HG03520 (cell line): ENCODE data around the gene GCFC2.
A peak's percentile ranks its signal among the peaks of the same experiment; 100 is the strongest.
"Not testable (repeated sequence)": the region's sequence is repeated elsewhere in the genome, so short reads cannot be mapped to it uniquely, and the experiment has no call there.

Source experiments
- ATAC-seq: cut with Tn5 transposase; IDR thresholded peaks from one replicate; pipeline ENCODE4 v1.9.1; 2021; ENCODE audit warnings: mild to moderate bottlenecking, moderate library complexity; ENCODE audit not compliant: unreplicated experiment

GCFC2 gene

DNA sequence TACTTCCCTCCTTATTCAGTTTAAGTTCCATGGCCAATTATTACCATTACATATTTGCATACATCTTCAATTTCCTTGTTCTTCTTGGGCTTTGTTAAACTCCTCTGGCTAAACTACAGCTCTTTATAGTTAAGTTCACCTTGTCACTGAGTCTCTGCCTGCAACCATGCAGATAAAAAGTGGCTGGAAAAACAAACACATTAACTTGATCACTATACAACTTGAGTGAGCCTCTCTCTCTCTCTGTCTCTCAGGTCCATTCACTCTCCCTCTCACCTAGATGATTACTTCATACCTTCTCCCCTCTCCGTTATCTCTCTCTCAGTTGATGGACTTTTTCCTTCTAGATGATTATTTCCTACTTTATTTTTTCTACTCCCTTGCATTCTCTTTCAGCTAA, 30.3 kb downstream of the GCFC2 start:
- no peak for ATAC-seq

DNA sequence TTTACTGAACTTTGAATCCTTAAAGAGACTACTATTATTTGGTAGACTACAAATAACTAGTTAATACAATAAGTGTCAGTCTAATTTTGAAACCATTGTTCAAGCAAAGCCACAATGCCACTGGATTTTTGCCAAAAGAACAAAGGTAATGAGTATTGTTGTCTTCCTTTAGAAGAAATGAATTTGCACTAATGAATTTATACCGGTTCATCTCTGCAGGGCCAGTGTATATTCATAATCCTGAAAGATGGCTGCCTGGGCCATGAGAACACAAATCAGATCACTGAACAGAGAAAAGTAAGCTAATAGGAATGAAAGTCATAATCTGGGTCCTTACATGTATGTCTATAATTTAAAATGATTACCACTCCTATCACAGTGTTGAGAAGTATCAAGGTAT, 31.2 kb downstream of the GCFC2 start:
- no peak for ATAC-seq

DNA sequence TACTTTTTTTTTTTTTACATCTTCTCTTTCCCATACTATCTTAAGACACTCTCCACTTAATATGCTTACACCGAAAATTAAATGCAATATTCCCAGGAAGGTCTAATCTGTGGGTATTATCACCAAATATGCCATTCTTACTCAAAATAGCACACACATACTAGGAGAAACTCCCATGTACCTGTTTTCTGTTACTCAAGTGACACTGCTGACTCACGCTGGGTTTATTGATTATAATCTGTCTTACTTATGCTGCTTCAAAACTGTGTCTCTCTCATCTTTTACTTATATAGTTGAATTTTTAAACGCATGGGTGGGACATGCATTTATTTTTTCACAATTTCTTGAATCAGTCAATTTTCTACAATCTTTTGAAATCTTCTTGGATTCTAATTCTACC, 34.3 kb downstream of the GCFC2 start:
- no peak for ATAC-seq

DNA sequence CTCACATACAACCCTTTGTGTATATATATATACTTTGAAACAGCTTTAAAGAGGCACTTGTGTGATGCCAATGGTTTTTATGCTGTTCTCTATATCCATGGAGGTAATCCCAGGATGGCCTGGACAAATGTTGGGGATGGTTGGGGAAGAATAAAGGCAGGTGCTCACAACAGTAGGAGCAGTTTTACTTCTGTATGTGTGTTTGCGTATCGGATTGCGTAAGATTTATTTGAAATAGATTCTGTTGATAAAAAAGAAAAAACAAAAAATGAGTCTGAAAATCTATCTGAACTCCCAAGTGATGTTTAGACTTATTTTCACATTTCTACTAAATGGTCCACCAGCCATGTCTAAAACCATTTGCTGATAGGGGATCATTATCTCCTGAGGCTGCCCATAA, 34.8 kb downstream of the GCFC2 start:
- no peak for ATAC-seq

DNA sequence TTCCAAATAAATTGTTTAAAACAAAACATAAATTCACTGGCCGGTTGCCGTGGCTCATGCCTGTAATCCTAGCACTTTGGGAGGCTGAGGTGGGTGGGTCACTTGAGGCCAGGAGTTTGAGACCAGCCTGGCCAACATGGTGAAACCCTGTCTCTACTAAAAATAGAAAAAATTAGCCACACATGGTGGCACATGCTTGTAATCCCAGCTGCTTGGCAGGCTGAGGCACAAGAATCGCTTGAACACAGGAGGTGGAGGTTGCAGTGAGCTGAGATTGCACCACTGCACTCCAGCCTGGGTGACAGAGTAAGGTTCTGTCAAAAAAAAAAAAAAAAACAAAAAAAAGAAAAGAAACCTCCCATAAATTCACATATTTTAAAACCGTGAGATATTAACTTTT, 35.3 kb downstream of the GCFC2 start:
- not testable (repeated sequence) for ATAC-seq

DNA sequence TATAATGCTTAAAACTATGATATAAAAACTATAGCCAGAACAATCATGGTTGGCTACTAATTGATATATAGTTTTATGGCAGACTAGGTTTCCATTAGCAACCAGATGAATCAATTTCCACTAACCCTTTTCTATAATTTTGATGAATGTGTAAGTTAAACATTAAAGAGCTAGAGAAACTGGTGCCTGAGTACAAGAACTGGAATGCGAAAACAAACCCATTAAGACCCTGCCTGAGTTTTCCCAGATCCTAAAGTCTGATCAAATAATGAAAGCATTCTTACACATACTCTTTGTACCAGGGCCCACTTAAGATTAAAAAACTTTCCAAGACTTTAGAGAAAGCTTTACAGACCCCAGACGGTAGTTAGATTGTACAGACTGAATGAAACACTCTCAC, 42.8 kb downstream of the GCFC2 start:
- ATAC-seq, result no peak

DNA sequence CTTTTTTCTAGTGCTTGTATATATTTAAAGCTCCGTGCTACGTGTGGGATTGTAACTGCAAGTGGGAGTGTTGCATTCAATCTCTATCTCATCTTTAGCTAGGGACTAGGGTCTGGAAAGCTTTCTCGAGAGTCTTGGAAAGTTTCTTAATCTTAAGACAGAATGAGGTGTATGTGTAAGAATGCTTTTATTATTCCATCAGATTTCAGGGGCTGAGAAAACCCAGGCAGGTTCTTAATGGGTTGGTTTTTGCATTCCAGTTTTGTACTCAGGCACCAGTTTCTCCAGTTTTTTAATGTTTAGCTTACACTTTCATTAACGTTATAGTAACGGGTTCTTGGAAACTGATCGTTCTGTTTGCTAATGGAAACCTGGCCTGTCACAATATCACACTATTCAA, 43.8 kb downstream of the GCFC2 start:
- ATAC-seq, result no peak

DNA sequence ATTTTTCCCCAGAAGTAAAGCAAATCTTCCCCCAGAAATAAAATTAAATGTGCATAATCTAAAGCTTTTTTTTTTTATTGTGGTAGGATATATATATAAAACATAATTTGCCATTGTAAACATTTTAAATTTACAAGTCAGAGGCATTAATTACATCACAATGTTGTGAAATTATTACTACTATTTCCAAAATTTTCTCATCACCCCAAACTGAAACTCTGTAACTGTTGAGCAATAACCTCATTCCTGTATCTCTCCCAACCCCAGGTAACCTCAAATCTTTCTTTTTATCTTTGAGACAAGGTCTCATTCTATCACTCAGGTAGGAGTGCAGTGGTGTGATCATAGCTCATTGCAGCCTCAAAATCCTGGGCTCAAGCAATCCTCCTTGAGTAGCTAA, 52.9 kb downstream of the GCFC2 start:
- no peak for ATAC-seq

DNA sequence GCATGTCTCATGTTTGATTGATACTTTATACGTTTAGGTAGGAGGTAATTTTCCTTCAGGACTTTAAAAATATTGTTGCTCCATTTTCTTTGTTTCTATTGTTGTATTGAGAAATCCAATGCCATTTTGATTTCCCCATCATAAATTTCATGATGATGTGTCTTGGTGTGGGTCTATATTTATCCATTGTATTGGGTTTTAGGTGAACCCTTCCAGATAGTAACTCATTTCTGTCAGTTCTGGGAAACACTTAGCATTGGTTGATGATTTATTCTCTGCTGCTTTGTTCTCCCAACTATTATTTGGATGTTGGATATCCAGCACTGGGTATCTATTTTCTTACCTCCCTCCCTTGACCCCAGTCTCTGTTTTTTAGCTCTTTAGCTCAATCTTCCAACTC, 54.2 kb downstream of the GCFC2 start:
- no peak for ATAC-seq

DNA sequence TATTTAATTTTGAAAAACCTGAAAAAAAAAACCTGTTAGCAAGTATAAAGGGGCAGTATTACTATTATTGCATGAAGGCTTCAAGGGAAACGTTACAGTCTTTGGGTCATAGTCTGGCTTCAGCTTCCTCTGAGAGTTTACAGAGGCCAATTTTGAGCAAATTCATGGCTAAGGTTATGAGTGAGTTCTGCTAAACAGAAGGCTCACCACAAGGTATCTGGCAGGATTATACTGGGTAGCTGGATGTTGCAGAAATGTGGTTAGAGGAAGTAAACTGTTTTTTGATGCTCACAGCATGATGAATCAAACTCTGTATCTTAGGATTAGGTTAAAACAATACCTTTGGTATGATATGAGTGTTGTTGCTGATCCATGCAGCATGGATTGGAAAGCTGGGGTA, 54.9 kb downstream of the GCFC2 start:
- no peak for ATAC-seq

DNA sequence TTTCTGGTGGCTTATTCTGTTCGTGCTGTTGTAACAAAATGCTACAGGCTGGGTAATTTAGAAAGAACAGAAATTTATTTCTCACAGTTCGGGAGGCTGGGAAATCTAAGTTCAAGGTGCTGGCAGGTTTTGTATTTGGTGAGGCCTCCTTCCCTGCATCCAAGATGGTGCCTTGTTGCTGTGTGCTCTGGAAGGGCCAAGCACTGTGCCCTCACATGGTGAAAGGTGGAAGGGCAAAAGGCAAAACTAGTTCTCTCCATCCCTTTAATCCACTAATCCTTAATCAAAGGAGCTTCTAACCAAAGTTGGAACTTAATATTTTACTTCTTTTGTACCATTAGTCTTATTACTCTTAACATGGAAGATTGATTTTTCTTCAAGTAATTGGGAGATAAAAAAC, 56.7 kb downstream of the GCFC2 start:
- no peak for ATAC-seq

DNA sequence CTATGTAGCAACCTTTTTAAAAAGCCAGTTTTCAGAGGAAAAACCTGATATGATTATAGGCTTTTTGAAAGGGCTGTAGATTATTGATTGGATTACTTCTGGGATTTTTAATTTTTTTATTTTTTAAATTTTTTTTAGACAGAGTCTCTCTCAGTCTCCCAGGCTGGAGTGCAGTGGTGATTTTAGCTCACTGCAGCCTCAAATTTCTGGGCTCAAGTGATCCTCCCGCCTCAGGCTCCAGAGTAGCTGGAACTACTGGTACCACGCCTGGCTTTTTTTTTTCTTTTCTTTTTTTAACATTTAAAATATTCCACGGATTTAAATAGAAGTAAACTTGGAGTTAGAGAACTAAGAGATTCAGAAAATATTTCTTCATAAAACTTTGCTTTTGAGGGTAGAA, 62.9 kb downstream of the GCFC2 start:
- ATAC-seq, result no peak

DNA sequence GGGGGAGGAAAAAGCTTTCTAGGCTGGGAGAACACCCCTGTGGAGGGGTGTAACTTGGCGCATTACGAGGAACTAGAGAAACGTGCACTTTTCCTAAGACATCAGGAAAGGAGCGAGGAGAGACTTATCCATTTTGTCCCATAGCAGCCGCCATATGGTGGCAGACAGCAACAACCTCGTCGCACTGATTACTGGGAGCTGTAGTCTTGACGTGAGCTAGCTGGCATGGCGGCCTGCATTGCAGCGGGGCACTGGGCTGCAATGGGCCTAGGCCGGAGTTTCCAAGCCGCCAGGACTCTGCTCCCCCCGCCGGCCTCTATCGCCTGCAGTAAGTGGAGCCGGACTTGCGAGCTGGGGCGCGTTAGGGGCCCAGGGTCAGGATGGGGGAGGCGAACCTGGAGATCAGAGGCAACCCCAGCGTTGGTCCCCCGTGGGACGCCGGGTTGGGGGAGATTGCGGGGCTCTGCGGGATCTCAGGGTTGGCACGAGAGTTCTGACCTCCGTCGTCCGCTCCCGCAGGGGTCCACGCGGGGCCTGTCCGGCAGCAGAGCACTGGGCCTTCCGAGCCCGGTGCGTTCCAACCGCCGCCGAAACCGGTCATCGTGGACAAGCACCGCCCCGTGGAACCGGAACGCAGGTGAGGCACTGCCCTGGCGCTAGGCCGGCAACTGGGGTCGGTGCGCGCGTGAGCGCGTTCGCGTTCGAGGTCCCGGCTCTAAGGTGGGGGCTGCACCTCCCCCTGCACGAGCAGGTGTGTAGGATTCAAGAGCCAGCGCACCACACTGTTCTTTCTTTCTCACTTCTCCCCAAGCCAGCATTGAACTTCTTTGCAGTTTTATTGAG, 63.9 kb downstream of the GCFC2 start, which contains the start of gene MRPL19:
Gene MRPL19 (plus strand): TSS at position 201 of the 843 bp plus-strand sequence. CDS start 25 bp downstream, at position 226.
- peak; percentile 91 for ATAC-seq

DNA sequence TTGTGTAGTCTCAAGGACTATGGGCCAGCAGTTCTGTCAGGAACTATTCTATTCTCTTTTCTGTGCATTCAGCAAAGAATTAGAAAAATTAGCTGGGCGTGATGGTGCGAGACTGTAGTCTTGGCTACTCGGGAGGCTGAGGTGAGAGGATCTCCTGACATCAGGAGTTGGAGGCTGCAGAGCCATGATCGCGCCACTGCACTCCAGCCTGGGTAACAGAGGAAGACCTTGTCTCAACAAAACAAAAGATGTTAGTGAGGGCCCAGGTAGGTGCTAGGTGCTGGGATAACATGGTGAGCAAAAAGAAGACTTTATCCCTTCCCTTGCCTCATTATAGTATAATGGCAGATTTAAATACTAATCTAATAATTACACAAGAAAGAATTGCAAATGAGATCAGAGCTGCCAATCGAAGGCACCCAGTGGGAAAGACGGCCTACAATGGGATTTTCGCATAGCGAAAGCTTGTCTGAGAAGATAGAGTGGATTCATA, 64.6 kb downstream of the GCFC2 start:
- peak; percentile 10 for ATAC-seq

DNA sequence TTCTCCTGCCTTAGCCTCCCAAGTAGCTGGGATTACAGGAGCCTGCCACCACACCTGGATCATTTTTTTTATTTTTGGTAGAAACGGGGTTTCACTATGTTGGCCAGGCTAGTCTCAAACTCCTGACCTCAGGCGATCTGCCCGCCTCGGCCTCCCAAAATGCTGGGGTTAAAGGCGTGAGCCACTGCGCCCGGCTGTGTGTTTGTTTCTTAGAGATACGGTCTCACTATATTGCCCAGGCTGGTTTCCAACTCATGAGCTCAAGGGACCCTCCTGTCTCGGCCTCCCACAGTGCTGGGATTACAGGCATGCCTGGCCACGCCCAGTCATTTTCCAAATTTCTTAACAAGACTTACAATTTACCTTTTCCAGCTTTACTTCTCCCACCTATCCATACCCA, 65.1 kb downstream of the GCFC2 start:
- no peak for ATAC-seq

DNA sequence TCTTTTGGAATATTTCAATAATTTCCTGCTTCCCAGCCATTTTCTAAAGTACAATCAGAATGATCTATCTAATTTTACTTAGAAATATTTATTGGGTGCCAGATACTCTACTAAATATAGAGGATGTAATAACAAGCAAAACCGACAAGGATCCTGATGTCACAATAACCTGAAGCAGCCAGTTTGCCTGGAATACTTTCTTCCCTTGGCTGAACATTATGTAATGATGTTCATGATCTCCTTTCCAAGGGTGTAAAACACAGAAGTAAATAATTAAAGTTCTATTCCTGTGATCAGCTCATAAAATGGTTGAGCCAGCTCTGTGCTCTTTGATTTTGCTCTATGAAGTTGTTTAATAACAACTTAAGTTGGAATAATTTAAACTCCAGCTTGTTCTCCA, 66.7 kb downstream of the GCFC2 start:
- no peak for ATAC-seq

DNA sequence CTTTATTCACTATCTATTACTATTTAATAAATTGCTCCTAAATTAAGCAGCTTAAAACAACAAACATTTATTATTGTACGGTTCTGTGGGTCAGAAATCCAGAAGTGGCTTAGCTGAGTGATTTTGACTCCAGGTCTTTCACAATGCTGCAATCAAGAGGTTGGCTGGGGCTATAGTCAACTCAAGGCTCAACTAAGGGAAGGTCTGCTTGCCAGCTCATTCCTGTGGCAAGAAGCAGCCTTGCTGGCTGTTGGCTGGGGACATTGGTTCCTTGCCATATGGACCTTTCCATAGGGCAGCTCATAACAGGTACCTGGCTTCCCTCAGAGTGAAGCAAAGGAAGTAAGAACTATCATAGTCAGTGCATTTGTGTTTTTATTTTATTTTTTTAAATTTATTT, 69.1 kb downstream of the GCFC2 start:
- ATAC-seq, result no peak

DNA sequence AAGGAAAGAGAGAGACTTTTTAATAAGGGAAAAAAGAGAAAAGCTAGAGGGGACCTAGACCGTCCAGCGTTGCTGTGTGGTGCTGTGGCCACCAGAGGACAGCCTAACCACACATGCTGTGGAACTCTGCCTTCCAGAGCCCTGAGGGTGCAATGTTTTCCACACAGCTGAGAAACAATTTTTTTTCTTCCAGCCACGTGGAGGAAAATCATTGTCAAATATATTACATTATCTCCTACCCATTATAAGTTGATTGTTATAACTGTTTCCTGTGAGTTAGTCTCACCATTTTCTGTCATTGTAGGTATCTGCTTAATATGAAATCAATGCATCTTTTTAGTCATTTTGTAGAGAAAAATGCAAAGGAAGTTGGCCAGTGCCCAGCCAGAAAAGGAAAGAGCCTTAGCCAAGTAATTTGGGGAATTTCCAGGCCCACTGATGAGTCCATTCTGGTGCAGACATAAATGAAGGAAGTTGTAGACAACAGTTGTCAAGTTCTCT, 70.0 kb downstream of the GCFC2 start:
- ATAC-seq, result peak; percentile 96

DNA sequence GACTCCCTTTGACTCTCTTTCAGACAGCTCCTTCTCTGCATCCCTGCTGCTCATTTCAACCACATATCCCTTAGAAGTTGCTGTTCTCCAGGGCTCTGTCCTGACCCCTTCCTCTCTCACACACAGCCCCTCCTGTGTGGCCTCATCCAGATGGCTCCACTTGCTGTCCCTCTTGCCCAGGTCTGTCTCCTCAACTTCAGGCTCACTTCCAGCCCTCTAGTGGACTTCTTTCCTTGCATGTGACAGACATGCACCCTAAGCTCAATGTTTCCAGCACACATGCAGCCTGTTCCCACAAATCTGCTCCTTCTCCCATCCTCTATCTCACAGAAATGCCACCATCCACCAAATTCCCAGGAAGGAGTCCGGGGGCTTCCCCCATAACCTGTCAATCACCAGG, 73.1 kb downstream of the GCFC2 start:
- no peak for ATAC-seq

DNA sequence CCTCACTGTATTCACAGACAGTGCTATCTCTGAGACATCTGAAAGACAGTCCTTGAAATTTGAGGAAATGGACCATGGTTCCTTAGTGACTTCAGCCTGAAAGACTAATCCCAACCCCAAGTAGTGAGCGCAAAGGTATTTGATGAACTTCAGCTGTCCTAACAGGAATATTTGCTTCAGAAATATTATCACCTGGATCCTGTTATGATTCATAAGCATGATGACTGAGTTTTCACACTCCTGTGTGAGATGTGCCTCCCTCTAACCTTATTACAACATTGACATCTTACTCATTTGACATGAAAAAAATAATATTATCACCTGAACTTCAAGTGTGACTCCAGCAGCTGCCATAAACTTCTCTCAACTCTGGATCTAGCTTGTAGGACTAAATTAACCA, 75.8 kb downstream of the GCFC2 start:
- no peak for ATAC-seq

DNA sequence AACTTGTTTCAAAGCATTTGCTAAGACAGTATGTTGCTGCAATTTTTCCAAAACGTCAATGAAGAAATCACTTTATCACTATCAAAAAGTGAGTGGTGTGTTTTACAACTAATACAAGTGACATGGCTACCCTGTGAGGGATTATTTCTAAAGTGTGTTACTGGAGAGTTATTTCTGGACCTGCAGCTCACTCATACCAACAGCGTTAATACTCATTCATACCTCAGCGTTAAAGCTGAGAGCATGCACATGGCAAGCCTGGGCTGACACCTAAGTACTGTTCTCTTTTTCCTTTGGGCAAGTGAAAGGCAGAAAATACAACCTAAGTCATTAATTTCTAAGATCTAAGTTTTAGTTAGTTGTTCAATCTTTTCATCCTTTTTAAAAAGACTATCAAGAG, 77.1 kb downstream of the GCFC2 start:
- no peak for ATAC-seq

DNA sequence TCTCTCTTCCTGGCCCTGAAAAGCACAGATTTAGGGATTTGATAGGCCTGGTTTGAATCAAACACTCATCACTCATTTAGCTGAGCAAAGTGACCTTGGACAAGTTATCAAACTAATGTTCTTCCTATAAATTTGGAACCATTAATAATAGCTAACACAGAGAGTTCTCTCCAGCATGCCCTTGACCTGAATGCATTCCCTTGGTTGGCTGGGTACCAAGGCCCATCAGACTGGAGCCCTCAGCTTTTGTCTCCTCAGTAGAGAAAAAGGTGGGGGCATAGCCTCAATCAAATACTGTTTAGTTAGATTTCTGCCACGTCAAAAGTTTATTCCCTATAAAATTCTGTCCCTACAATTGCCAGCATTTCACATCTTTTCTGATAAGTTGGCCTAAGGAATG, 77.9 kb downstream of the GCFC2 start:
- ATAC-seq, result no peak
